Measurements from ENCODE around the gene ADAMTS18.
"Not testable (repeated sequence)": the region's sequence is repeated elsewhere in the genome, so short reads cannot be mapped to it uniquely, and the experiment has no call there.

- not testable (repeated sequence) for TF ChIP-seq CTCF (IDR thresholded peaks at IDR 0.05; ENCODE audit: control extremely low read depth in 1 of 3, insufficient read depth in 1 of 3, low read depth in 1 of 3, low read length in 3 of 3); EP300 (IDR thresholded peaks at IDR 0.05; ENCODE audit: borderline replicate concordance in 1 of 2, low read depth in 2 of 2, low read length in 2 of 2); CEBPB (IDR thresholded peaks at IDR 0.05; ENCODE audit: low read depth, low read length); JUND (IDR thresholded peaks at IDR 0.05; ENCODE audit: low read length); CHD2 (IDR thresholded peaks at IDR 0.05; ENCODE audit: low read length)
These were observed 28.8 kb upstream of the ADAMTS18 start for GRCh38 chr16:77463659-77464058.

Data from H1 (cell line).